RKO (cell line): ENCODE results near the gene TJP1.
A peak's percentile ranks its signal among the peaks of the same experiment; 100 is the strongest.
"Not testable (repeated sequence)": the region's sequence is repeated elsewhere in the genome, so short reads cannot be mapped to it uniquely, and the experiment has no call there.

Experiments
- DNase-seq: peaks from one replicate; pipeline ENCODE4 v3.0.0-alpha.2; 2016; ENCODE audit warnings: low spot score

TJP1 gene

GRCh38 chr15:29700296-29700695, 122.0 kb downstream of the TJP1 start:
- DNase-seq = no peak

- no peak for DNase-seq
Measured at GRCh38 chr15:29699791-29700190, 122.5 kb downstream of the TJP1 start.

GRCh38 chr15:29698030-29698701, 124.1 kb downstream of the TJP1 start:
- DNase-seq = peak; percentile 85

GRCh38 chr15:29696950-29697738, 125.1 kb downstream of the TJP1 start:
- DNase-seq = no peak

- DNase-seq = not testable (repeated sequence)
Measured at GRCh38 chr15:29696506-29696905, 125.8 kb downstream of the TJP1 start.

- peak; percentile 27 for DNase-seq
Measured at GRCh38 chr15:29695489-29696167, 126.6 kb downstream of the TJP1 start.

GRCh38 chr15:29693225-29693624, 129.0 kb downstream of the TJP1 start:
- DNase-seq = no peak

- DNase-seq = no peak
Measured at GRCh38 chr15:29692527-29692926, 129.7 kb downstream of the TJP1 start.

- no peak for DNase-seq
Measured at GRCh38 chr15:29690765-29691475, 131.3 kb downstream of the TJP1 start.

GRCh38 chr15:29689287-29689986, 132.8 kb downstream of the TJP1 start:
- DNase-seq = no peak

GRCh38 chr15:29688506-29689286, 133.6 kb downstream of the TJP1 start:
- no peak for DNase-seq

- DNase-seq = no peak
Measured at GRCh38 chr15:29687939-29688505, 134.2 kb downstream of the TJP1 start.

- DNase-seq = no peak
Measured at GRCh38 chr15:29687204-29687815, 135.0 kb downstream of the TJP1 start.

GRCh38 chr15:29686445-29687203, 135.6 kb downstream of the TJP1 start:
- DNase-seq = no peak

- DNase-seq = no peak
Measured at GRCh38 chr15:29686079-29686425, 136.2 kb downstream of the TJP1 start.

GRCh38 chr15:29685156-29686078, 136.9 kb downstream of the TJP1 start:
- peak; percentile 24 for DNase-seq

GRCh38 chr15:29682781-29683180, 139.5 kb downstream of the TJP1 start:
- no peak for DNase-seq

- no peak for DNase-seq
Measured at GRCh38 chr15:29682361-29682760, 139.9 kb downstream of the TJP1 start.
